Smooth muscle cell (in vitro differentiated cells): ENCODE data around the gene ETFA. TPM values are rescaled to one million over a fixed set of nuclear protein-coding genes. Genes with fewer than 3 reads are reported as not detected.

Experiments used
- DNase-seq: peaks from one replicate; lab custom pipeline; 2025; ENCODE audit not compliant: unreplicated experiment; lab: John Stamatoyannopoulos, UW
- H2AFZ ChIP-seq: fragments of 200-600 bp; sonication (generic); 2 replicates; pipeline ENCODE4 v1.6.0; 2016; ENCODE audit warnings: antibody characterized with exemption, low read depth, mild to moderate bottlenecking
- H3F3A ChIP-seq: fragments of 200-600 bp; sonication (generic); 2 replicates; pipeline ENCODE4 v1.6.0; 2017; ENCODE audit warnings: antibody characterized with exemption, low read depth
- H3K27ac ChIP-seq: fragments of 200-600 bp; sonication (generic); 2 replicates; pipeline ENCODE4 v1.5.1; 2016; ENCODE audit warnings: low read depth, mild to moderate bottlenecking
- H3K27me3 ChIP-seq: fragments of 200-600 bp; sonication (generic); 2 replicates; pipeline ENCODE4 v1.6.1; 2016; ENCODE audit warnings: low read depth, mild to moderate bottlenecking
- H3K36me3 ChIP-seq: fragments of 200-600 bp; sonication (generic); 2 replicates; pipeline ENCODE4 v1.5.1; 2016; ENCODE audit warnings: low read depth
- H3K4me1 ChIP-seq: fragments of 200-600 bp; sonication (generic); 2 replicates; pipeline ENCODE4 v1.5.1; 2016; ENCODE audit warnings: low read depth
- H3K4me2 ChIP-seq: fragments of 200-600 bp; sonication (generic); 2 replicates; pipeline ENCODE4 v1.6.0; 2016; ENCODE audit warnings: mild to moderate bottlenecking
- H3K4me3 ChIP-seq: fragments of 200-600 bp; sonication (generic); 2 replicates; pipeline ENCODE4 v1.5.1; 2016; ENCODE audit warnings: mild to moderate bottlenecking
- H3K79me2 ChIP-seq: fragments of 200-600 bp; sonication (generic); 2 replicates; pipeline ENCODE4 v1.6.0; 2016; ENCODE audit warnings: low read depth, mild to moderate bottlenecking
- H3K9ac ChIP-seq: fragments of 200-600 bp; sonication (generic); 2 replicates; pipeline ENCODE4 v1.6.0; 2016; ENCODE audit warnings: low read depth
- H3K9me3 ChIP-seq: fragments of 200-600 bp; sonication (generic); replicated peaks from 2 replicates; pipeline ENCODE4 v1.5.1; 2016; ENCODE audit warnings: low read depth
- H4K20me1 ChIP-seq: fragments of 200-600 bp; sonication (generic); 2 replicates; pipeline ENCODE4 v1.6.0; 2016; ENCODE audit warnings: low read depth
- CTCF ChIP-seq: fragments of 200-600 bp; sonication (generic); IDR thresholded peaks from 2 replicates; pipeline ENCODE4 v1.5.1; 2017; ENCODE audit warnings: borderline replicate concordance, mild to moderate bottlenecking, antibody characterized with exemption; ENCODE audit not compliant: insufficient read depth, poor library complexity, severe bottlenecking
- WGBS: methylation state at CpG from one replicate; pipeline ENCODE4 v1.1.7; 2016; ENCODE audit warnings: low lambda C conversion rate; 5-methylcytosine and 5-hydroxymethylcytosine counted together
- polyA plus RNA-seq: library from polyadenylated mRNA; unstranded; fragments of >200 nt; fragmentation: Nextera tagmentation; extraction: Ambion mirVana; gene quantifications from 2 replicates; pipeline ENCODE4 v1.2.1, GENCODE V29; 2016
- total RNA-seq: library from RNA; depleted of rRNA; stranded (reverse); fragments of >200 nt; gene quantifications from 2 replicates; pipeline ENCODE4 v1.2.3, GENCODE V29; 2014

The ETFA gene
- total and polyA plus RNA-seq, 2 experiments from 2014 or later: 98.0 to 119 TPM

GRCh38 chr15:76208084-76208785, 103.0 kb downstream of the ETFA start:
- Histone ChIP-seq H3K9me3 (no peaks in the 10 kb centered on the region), H3K4me1 (no peaks in the 10 kb centered on the region), H3K27me3 (no peaks in the 10 kb centered on the region), H3K27ac (no peak overlapping the region), H3K9ac (no peak overlapping the region), H3K4me2 (no peak overlapping the region), H3K79me2 (no peaks in the 10 kb centered on the region), H4K20me1 (no peaks in the 10 kb centered on the region), H3K4me3 (no peak overlapping the region), H2AFZ (no peak overlapping the region), H3K36me3 (no peaks in the 10 kb centered on the region), H3F3A (no peaks in the 10 kb centered on the region)
- no peak for DNase-seq
- WGBS: 98% methylated on average over 8 of the region's 8 CpGs
- no peak for TF ChIP-seq CTCF

- Histone ChIP-seq H3K4me2 (no peak overlapping the region), H4K20me1 (no peaks in the 10 kb centered on the region), H3K27ac (no peak overlapping the region), H3K9ac (no peak overlapping the region), H3K36me3 (no peaks in the 10 kb centered on the region), H3F3A (no peaks in the 10 kb centered on the region), H3K4me1 (no peaks in the 10 kb centered on the region), H3K79me2 (no peaks in the 10 kb centered on the region), H3K27me3 (no peaks in the 10 kb centered on the region), H2AFZ (no peak overlapping the region), H3K4me3 (no peak overlapping the region), H3K9me3 (no peaks in the 10 kb centered on the region)
- no peak for DNase-seq
- no peak for TF ChIP-seq CTCF
- WGBS: 96% methylated on average over 4 of the region's 4 CpGs
Measured at GRCh38 chr15:76206325-76206976, 104.8 kb downstream of the ETFA start.

GRCh38 chr15:76204916-76205460, 106.3 kb downstream of the ETFA start:
- Histone ChIP-seq H3K4me1 (no peaks in the 10 kb centered on the region), H3K27ac (no peak overlapping the region), H3K9ac (no peak overlapping the region), H4K20me1 (no peaks in the 10 kb centered on the region), H3K4me2 (no peak overlapping the region), H3F3A (no peaks in the 10 kb centered on the region), H3K27me3 (no peaks in the 10 kb centered on the region), H3K79me2 (no peaks in the 10 kb centered on the region), H3K36me3 (no peaks in the 10 kb centered on the region), H3K9me3 (no peaks in the 10 kb centered on the region), H2AFZ (no peak overlapping the region), H3K4me3 (no peak overlapping the region)
- no peak for DNase-seq
- no peak for TF ChIP-seq CTCF
- 94% methylated on average over 11 of the region's 11 CpGs for WGBS
